ENCODE results near the gene ZBTB12. TPM values are rescaled to one million over a fixed set of nuclear protein-coding genes. Genes with fewer than 3 reads are reported as not detected.

Gene ZBTB12
- total RNA-seq, 4 donors from 2014 or later = 0.83 to 2.8 (median 1.0) TPM

GRCh38 chr6:31850765-31851484 lies 51.0 kb downstream of the ZBTB12 start:
- intact Hi-C loops (cut with DNase I) = no loop called here
- H3K27ac ChIP-seq = no peak overlapping the region
- 100% methylated on average over 2 of the region's 2 CpGs for WGBS, 2 donors

More at GRCh38 chr6:31850765-31851484, 51.0 kb downstream of the ZBTB12 start:
- no peak for TF ChIP-seq POLR2A (IDR thresholded peaks at IDR 0.05)
- TF ChIP-seq, protein P1, sequence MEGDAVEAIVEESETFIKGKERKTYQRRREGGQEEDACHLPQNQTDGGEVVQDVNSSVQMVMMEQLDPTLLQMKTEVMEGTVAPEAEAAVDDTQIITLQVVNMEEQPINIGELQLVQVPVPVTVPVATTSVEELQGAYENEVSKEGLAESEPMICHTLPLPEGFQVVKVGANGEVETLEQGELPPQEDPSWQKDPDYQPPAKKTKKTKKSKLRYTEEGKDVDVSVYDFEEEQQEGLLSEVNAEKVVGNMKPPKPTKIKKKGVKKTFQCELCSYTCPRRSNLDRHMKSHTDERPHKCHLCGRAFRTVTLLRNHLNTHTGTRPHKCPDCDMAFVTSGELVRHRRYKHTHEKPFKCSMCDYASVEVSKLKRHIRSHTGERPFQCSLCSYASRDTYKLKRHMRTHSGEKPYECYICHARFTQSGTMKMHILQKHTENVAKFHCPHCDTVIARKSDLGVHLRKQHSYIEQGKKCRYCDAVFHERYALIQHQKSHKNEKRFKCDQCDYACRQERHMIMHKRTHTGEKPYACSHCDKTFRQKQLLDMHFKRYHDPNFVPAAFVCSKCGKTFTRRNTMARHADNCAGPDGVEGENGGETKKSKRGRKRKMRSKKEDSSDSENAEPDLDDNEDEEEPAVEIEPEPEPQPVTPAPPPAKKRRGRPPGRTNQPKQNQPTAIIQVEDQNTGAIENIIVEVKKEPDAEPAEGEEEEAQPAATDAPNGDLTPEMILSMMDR (IDR thresholded peaks at IDR 0.05) = no peak
- no peaks in the 10 kb centered on the region for H3K36me3 ChIP-seq
- H3K27me3 ChIP-seq = no peaks in the 10 kb centered on the region
- no peaks in the 10 kb centered on the region for H3K4me1 ChIP-seq
- no peaks in the 10 kb centered on the region for H3K9me3 ChIP-seq
- no peak overlapping the region for H3K4me3 ChIP-seq
- DNase-seq = no peak

Small RNA genes within 50 kb of the gene (small RNA-seq; reads per million reads assigned to genes)
- gene AL645922.1 = 0 reads per million in 4 donors

Other genes starting within 250 kb of the ZBTB12 start
- 100 to 1,000 TPM; 129 to 217 (median 163) TPM for gene BAG6, start 249.4 kb downstream of the ZBTB12 start, total RNA-seq
- 1 to 10 TPM in 2 of 4 donors, under 1 TPM in 2; 0.67 to 2.1 (median 1.1) TPM for gene APOM, start 246.2 kb downstream of the ZBTB12 start, total RNA-seq
- 10 to 100 TPM; 28.8 to 34.4 (median 31.7) TPM for gene C6orf47, start 241.3 kb downstream of the ZBTB12 start, total RNA-seq
- 10 to 100 TPM in 2 of 4 donors, 1 to 10 TPM in 2; 6.9 to 16.0 (median 10.9) TPM for gene GPANK1, start 237.1 kb downstream of the ZBTB12 start, total RNA-seq
- gene CSNK2B, start 236.0 kb downstream of the ZBTB12 start, total RNA-seq = 100 to 1,000 TPM; 155 to 204 (median 186) TPM
- 1 to 10 TPM in 3 of 4 donors, under 1 TPM in 1; 0.70 to 9.5 (median 4.5) TPM for gene LY6G5B, start 232.1 kb downstream of the ZBTB12 start, total RNA-seq
- gene LY6G5C, start 221.0 kb downstream of the ZBTB12 start, total RNA-seq = under 1 TPM in 2 of 4 donors, not detected in 2; 0.57 to 0.83 TPM
- gene ABHD16A, start 198.8 kb downstream of the ZBTB12 start, total RNA-seq = 10 to 100 TPM; 38.5 to 43.3 (median 40.1) TPM
- not detected for gene LY6G6F, start 195.2 kb downstream of the ZBTB12 start, total RNA-seq
- not detected for gene LY6G6D, start 186.7 kb downstream of the ZBTB12 start, total RNA-seq
- gene LY6G6C, start 180.3 kb downstream of the ZBTB12 start, total RNA-seq = 10 to 100 TPM in 1 of 4 donors, 1 to 10 TPM in 2, under 1 TPM in 1; 0.53 to 14.6 (median 2.4) TPM
- gene MPIG6B, start 178.7 kb downstream of the ZBTB12 start, total RNA-seq = 1 to 10 TPM in 1 of 4 donors, under 1 TPM in 3; 0.12 to 1.4 (median 0.73) TPM
- 10 to 100 TPM; 16.4 to 59.3 (median 28.2) TPM for gene DDAH2, start 172.8 kb downstream of the ZBTB12 start, total RNA-seq
- 100 to 1,000 TPM; 289 to 440 (median 365) TPM for gene CLIC1, start 165.6 kb downstream of the ZBTB12 start, total RNA-seq
- 1 to 10 TPM; 2.3 to 7.9 (median 6.8) TPM for gene MSH5, start 162.1 kb downstream of the ZBTB12 start, total RNA-seq
- gene SAPCD1, start 139.4 kb downstream of the ZBTB12 start, total RNA-seq = 1 to 10 TPM in 2 of 4 donors, under 1 TPM in 2; 0.45 to 2.9 (median 1.1) TPM
- gene VWA7, start 124.8 kb downstream of the ZBTB12 start, total RNA-seq = under 1 TPM; 0.22 to 0.80 (median 0.58) TPM
- 10 to 100 TPM; 35.0 to 72.3 (median 45.5) TPM for gene VARS1, start 106.3 kb downstream of the ZBTB12 start, total RNA-seq
- gene LSM2, start 95.1 kb downstream of the ZBTB12 start, total RNA-seq = 10 to 100 TPM; 27.1 to 70.8 (median 36.6) TPM
- gene HSPA1L, start 86.8 kb downstream of the ZBTB12 start, total RNA-seq = under 1 TPM; 0.35 to 0.97 (median 0.57) TPM
- 100 to 1,000 TPM; 158 to 362 (median 223) TPM for gene HSPA1A, start 86.5 kb downstream of the ZBTB12 start, total RNA-seq
- gene HSPA1B, start 74.3 kb downstream of the ZBTB12 start, total RNA-seq = 100 to 1,000 TPM; 209 to 553 (median 252) TPM
- gene NEU1, start 39.3 kb downstream of the ZBTB12 start, total RNA-seq = 10 to 100 TPM; 13.6 to 23.6 (median 17.3) TPM
- gene SLC44A4, start 23.1 kb downstream of the ZBTB12 start, total RNA-seq = 1 to 10 TPM in 2 of 4 donors, under 1 TPM in 1, not detected in 1; 0.38 to 3.6 (median 1.3) TPM
- gene EHMT2, start 4.4 kb downstream of the ZBTB12 start, total RNA-seq = 10 to 100 TPM; 23.4 to 34.5 (median 27.4) TPM
- gene C2, start 25.6 kb upstream of the ZBTB12 start, total RNA-seq = 10 to 100 TPM in 2 of 4 donors, 1 to 10 TPM in 2; 1.1 to 15.2 (median 6.4) TPM
- 10 to 100 TPM; 10.4 to 81.1 (median 22.4) TPM for gene CFB, start 44.0 kb upstream of the ZBTB12 start, total RNA-seq
- gene NELFE, start 56.9 kb upstream of the ZBTB12 start, total RNA-seq = 10 to 100 TPM; 52.6 to 83.9 (median 64.4) TPM
- gene SKIC2, start 57.1 kb upstream of the ZBTB12 start, total RNA-seq = 10 to 100 TPM; 24.6 to 32.4 (median 26.8) TPM
- gene DXO, start 70.1 kb upstream of the ZBTB12 start, total RNA-seq = 10 to 100 TPM in 1 of 4 donors, 1 to 10 TPM in 3; 7.8 to 13.2 (median 8.8) TPM
- 10 to 100 TPM in 1 of 4 donors, 1 to 10 TPM in 3; 2.0 to 11.8 (median 5.2) TPM for gene C4A, start 80.0 kb upstream of the ZBTB12 start, total RNA-seq
- 1 to 10 TPM; 2.2 to 7.4 (median 5.2) TPM for gene C4B, start 112.7 kb upstream of the ZBTB12 start, total RNA-seq
- gene CYP21A2, start 136.3 kb upstream of the ZBTB12 start, total RNA-seq = under 1 TPM in 1 of 4 donors, not detected in 3; 0.22 TPM
- 100 to 1,000 TPM in 1 of 4 donors, 10 to 100 TPM in 3; 10.5 to 102 (median 31.0) TPM for gene TNXB, start 207.3 kb upstream of the ZBTB12 start, total RNA-seq
- 10 to 100 TPM; 27.3 to 45.4 (median 30.0) TPM for gene ATF6B, start 226.2 kb upstream of the ZBTB12 start, total RNA-seq
- gene FKBPL, start 228.2 kb upstream of the ZBTB12 start, total RNA-seq = 10 to 100 TPM in 1 of 4 donors, 1 to 10 TPM in 3; 5.9 to 16.7 (median 6.8) TPM
- under 1 TPM in 3 of 4 donors, not detected in 1; 0.35 to 0.87 (median 0.57) TPM for gene PRRT1, start 249.9 kb upstream of the ZBTB12 start, total RNA-seq

All from esophagus squamous epithelium (tissue), 5 donors.